OCI-LY1 (cell line): Measurements from ENCODE around the gene WDR35.

ENCODE experiments used
- EZH2 ChIP-seq: fragments of 200-600 bp; sonication (generic), shearing (Covaris generic); IDR thresholded peaks from 2 replicates; pipeline ENCODE4 v1.8.0; 2017; ENCODE audit warnings: borderline replicate concordance, mixed run types, mild to moderate bottlenecking, antibody characterized with exemption, low read length, moderate library complexity, mixed read lengths
- TF ChIP-seq, protein P1 (sequence below): fragments of 200-600 bp; sonication (generic), shearing (Covaris generic); IDR thresholded peaks from 2 replicates; pipeline ENCODE4 v1.5.1; 2017; ENCODE audit warnings: mild to moderate bottlenecking, antibody characterized with exemption, low read length, moderate library complexity, mixed read lengths

DNA sequence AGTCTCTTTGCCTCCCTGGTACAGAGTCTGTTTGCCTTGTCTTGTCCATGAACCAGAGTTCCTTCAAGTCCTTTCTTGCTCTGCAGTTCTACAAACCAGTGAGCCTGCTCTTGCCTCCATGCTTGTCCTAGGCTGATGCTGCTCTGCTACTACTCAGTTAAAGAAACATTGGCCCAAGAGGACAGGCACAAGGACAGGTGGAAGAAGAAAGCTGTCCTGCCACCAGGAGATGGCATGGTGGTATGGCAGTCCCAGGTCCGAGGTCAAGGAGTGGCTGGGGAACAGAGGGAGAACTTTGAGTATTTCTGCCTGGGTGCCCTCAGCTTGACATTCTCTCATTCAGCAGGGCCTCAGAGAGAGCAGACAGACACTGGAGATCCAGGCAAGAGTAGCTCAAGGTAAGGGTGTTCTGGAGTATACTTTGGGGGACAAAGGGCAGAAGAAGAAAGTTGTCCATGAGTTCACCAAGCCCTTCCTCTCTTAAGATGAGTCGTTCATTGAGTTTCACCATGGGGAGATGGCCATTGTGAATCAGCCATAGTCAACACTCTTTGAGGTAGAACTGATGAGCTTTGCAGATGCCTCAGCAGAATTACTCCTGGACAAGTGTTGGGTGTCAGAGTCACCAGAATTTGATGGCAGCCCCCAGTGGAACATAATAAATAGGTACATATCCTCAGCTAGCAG lies 108.5 kb downstream of the WDR35 start:
- TF ChIP-seq, protein P1, sequence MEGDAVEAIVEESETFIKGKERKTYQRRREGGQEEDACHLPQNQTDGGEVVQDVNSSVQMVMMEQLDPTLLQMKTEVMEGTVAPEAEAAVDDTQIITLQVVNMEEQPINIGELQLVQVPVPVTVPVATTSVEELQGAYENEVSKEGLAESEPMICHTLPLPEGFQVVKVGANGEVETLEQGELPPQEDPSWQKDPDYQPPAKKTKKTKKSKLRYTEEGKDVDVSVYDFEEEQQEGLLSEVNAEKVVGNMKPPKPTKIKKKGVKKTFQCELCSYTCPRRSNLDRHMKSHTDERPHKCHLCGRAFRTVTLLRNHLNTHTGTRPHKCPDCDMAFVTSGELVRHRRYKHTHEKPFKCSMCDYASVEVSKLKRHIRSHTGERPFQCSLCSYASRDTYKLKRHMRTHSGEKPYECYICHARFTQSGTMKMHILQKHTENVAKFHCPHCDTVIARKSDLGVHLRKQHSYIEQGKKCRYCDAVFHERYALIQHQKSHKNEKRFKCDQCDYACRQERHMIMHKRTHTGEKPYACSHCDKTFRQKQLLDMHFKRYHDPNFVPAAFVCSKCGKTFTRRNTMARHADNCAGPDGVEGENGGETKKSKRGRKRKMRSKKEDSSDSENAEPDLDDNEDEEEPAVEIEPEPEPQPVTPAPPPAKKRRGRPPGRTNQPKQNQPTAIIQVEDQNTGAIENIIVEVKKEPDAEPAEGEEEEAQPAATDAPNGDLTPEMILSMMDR: no peak
- TF ChIP-seq EZH2: no peak
